SK-N-DZ (cell line): ENCODE measurements around the gene PYDC2.
"Not testable (repeated sequence)": the region's sequence is repeated elsewhere in the genome, so short reads cannot be mapped to it uniquely, and the experiment has no call there.

ENCODE experiments used
- DNase-seq: peaks from one replicate; pipeline ENCODE4 v3.0.0-alpha.2; 2015; ENCODE audit warnings: low spot score
- small RNA-seq, 2 experiments: library from RNA; depleted of rRNA; stranded (forward); fragments of <200 nt; gene quantifications; one replicate each; pipeline ENCODE3, GENCODE V24; 2014

Gene PYDC2

GRCh38 chr3:191470080-191470479 lies 9.1 kb downstream of the PYDC2 start:
- DNase-seq, result no peak

GRCh38 chr3:191470545-191470944 lies 9.6 kb downstream of the PYDC2 start:
- no peak for DNase-seq

- DNase-seq, result no peak
These were observed 12.8 kb downstream of the PYDC2 start for GRCh38 chr3:191473661-191474198.

- no peak for DNase-seq
These were observed 15.3 kb downstream of the PYDC2 start for GRCh38 chr3:191476066-191476772.

- DNase-seq, result not testable (repeated sequence)
These were observed 23.0 kb downstream of the PYDC2 start for GRCh38 chr3:191483994-191484393.

- DNase-seq, result no peak
These were observed 23.5 kb downstream of the PYDC2 start for GRCh38 chr3:191484461-191484860.

GRCh38 chr3:191492601-191493000 lies 31.6 kb downstream of the PYDC2 start:
- DNase-seq, result no peak

- no peak for DNase-seq
These were observed 32.4 kb downstream of the PYDC2 start for GRCh38 chr3:191493336-191493735.

- DNase-seq, result peak; percentile 46
These were observed 38.5 kb downstream of the PYDC2 start for GRCh38 chr3:191499307-191500080.

GRCh38 chr3:191500892-191501291 lies 39.9 kb downstream of the PYDC2 start:
- DNase-seq, result no peak

- no peak for DNase-seq
These were observed 41.6 kb downstream of the PYDC2 start for GRCh38 chr3:191502583-191502982.

- DNase-seq, result no peak
These were observed 48.1 kb downstream of the PYDC2 start for GRCh38 chr3:191509078-191509477.

Small RNA genes lying within 50 kb of the gene (small RNA-seq; reads per million reads assigned to genes)
- 0 to 0.03 reads per million in 2 experiments for gene PYDC2
